OCI-LY7 (cell line): ENCODE data around the gene EPHA6.

Experiments used
- CTCF ChIP-seq: fragments of 200-600 bp; sonication (generic); conservative IDR thresholded peaks from 2 replicates; pipeline ENCODE4 v1.5.1; 2014; ENCODE audit warnings: mild to moderate bottlenecking, antibody characterized with exemption, low read length, moderate library complexity, mixed read lengths
- EZH2phosphoT487 ChIP-seq: fragments of 200-600 bp; sonication (generic); IDR thresholded peaks from 2 replicates; pipeline ENCODE4 v1.6.1; 2018; ENCODE audit warnings: low read depth, borderline replicate concordance, mild to moderate bottlenecking, mixed run types, antibody characterized with exemption, low read length, moderate library complexity, mixed read lengths

DNA sequence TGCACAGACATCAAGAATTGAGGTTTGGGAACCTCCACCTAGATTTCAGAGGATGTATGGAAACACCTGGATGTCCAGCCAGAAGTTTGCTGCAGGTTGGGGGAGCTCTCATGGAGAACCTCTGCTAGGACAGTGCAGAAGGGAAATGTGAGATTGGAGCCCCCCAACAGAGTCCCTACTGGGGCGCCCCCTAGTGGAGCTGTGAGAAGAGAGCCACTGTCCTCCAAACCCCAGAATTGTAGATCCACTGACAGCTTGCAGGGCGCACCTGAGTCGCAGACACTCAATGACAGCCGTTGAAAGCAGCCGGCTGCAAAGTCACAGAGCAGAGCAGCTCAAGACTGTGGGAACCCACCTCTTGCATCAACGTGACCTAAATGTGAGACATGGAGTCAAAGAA, 34.6 kb upstream of the EPHA6 start:
- peak; percentile 62 for TF ChIP-seq CTCF
- TF ChIP-seq EZH2phosphoT487: no peak
